PC-3 (cell line): ENCODE results near the gene VPS33A. TPM values are rescaled to one million over a fixed set of nuclear protein-coding genes. Genes with fewer than 3 reads are reported as not detected.

ENCODE experiments used
- ATAC-seq: fragments of 200-7000 bp; cut with Tn5 transposase; 2 replicates; pipeline ENCODE4 v1.9.1; 2020; ENCODE audit warnings: mild to moderate bottlenecking, moderate library complexity
- BruUV-seq: library from RNA; stranded (reverse); fragments of 400-500 nt; replicated peaks from 2 replicates; lab custom pipeline; 2021; lab: Mats Ljungman, UMichigan
- CTCF ChIA-PET: fragments of 300-600 bp; sonication (Branson Sonifier 250); formaldehyde crosslinking; loops from one replicate; lab custom pipeline; 2022; ENCODE audit warnings: antibody characterized with exemption; lab: Charles Lee
- POLR2A ChIA-PET: fragments of 300-600 bp; sonication (Branson Sonifier 250); formaldehyde crosslinking; loops from one replicate; lab custom pipeline; 2022; ENCODE audit warnings: antibody characterized with exemption; ENCODE audit not compliant: unreplicated experiment; lab: Charles Lee
- DNase-seq: peaks from one replicate; pipeline ENCODE4 v3.0.0-alpha.2; 2015
- H2AFZ ChIP-seq: fragments of 300-600 bp; sonication (generic); 2 replicates; pipeline ENCODE4 v1.6.0; 2016; ENCODE audit warnings: antibody characterized with exemption, low read length
- H3F3A ChIP-seq: fragments of 300-600 bp; sonication (generic); one replicate; pipeline ENCODE4 v1.6.0; 2017; ENCODE audit warnings: antibody characterized with exemption, low read length, control low read depth, mild to moderate bottlenecking; ENCODE audit not compliant: unreplicated experiment
- H3K27ac ChIP-seq: fragments of 300-600 bp; sonication (generic); 2 replicates; pipeline ENCODE4 v1.5.1; 2016; ENCODE audit warnings: mild to moderate bottlenecking, low read length
- H3K27me3 ChIP-seq: fragments of 300-600 bp; sonication (generic); 2 replicates; pipeline ENCODE4 v1.6.1; 2016; ENCODE audit warnings: low read length, mixed read lengths
- H3K36me3 ChIP-seq: fragments of 300-600 bp; sonication (generic); 2 replicates; pipeline ENCODE4 v1.6.1; 2016; ENCODE audit warnings: low read depth, mixed run types, low read length, mixed read lengths
- H3K4me1 ChIP-seq: fragments of 300-600 bp; sonication (generic); 2 replicates; pipeline ENCODE4 v1.5.1; 2016; ENCODE audit warnings: low read length; ENCODE audit not compliant: insufficient read depth
- H3K4me2 ChIP-seq: fragments of 300-600 bp; sonication (generic); 2 replicates; pipeline ENCODE4 v1.6.0; 2016; ENCODE audit warnings: low read length
- H3K4me3 ChIP-seq: fragments of 300-600 bp; sonication (generic); 2 replicates; pipeline ENCODE4 v1.5.1; 2016; ENCODE audit warnings: mild to moderate bottlenecking, low read length, mixed read lengths
- H3K79me2 ChIP-seq: fragments of 300-600 bp; sonication (generic); 2 replicates; pipeline ENCODE4 v1.6.1; 2017; ENCODE audit warnings: low read length, mixed read lengths
- H3K9ac ChIP-seq: fragments of 300-600 bp; sonication (generic); 2 replicates; pipeline ENCODE4 v1.6.0; 2016; ENCODE audit warnings: mild to moderate bottlenecking, low read length
- H3K9me2 ChIP-seq: fragments of 300-600 bp; sonication (generic); replicated peaks from 2 replicates; pipeline ENCODE4 v1.6.1; 2016; ENCODE audit warnings: mixed run types, low read length, mixed read lengths
- H3K9me3 ChIP-seq: fragments of 300-600 bp; sonication (generic); 2 replicates; pipeline ENCODE4 v1.6.1; 2016; ENCODE audit warnings: low read length, mixed read lengths
- H4K20me1 ChIP-seq: fragments of 300-600 bp; sonication (generic); 2 replicates; pipeline ENCODE4 v1.6.1; 2016; ENCODE audit warnings: low read length, mixed read lengths
- CTCF ChIP-seq: fragments of 300-600 bp; sonication (generic); conservative IDR thresholded peaks from 2 replicates; pipeline ENCODE4 v1.5.1; 2017; ENCODE audit warnings: antibody characterized with exemption, low read depth, mild to moderate bottlenecking, low read length
- EZH2 ChIP-seq: fragments of 300-600 bp; sonication (generic); IDR thresholded peaks from one replicate; pipeline ENCODE4 v1.6.1; 2017; ENCODE audit warnings: antibody characterized with exemption, mild to moderate bottlenecking, low read length; ENCODE audit not compliant: unreplicated experiment
- EZH2phosphoT487 ChIP-seq: fragments of 300-600 bp; sonication (generic); IDR thresholded peaks from 2 replicates; pipeline ENCODE4 v1.6.1; 2018; ENCODE audit warnings: mild to moderate bottlenecking, antibody characterized with exemption, low read length, borderline replicate concordance
- intact Hi-C: fragments of 100-400 bp; cut with micrococcal nuclease; formaldehyde crosslinking; loops from 2 replicates; pipeline ENCODE4 v1.9.0; 2023
- total RNA-seq: library from RNA; depleted of rRNA; stranded (reverse); fragments of >200 nt; gene quantifications from 2 replicates; pipeline ENCODE4 v1.2.3, GENCODE V29; 2014

The VPS33A gene
- total RNA-seq, 1 experiment from 2014 or later = 40.8 TPM

- intact Hi-C loops = no loop called here
- H3K79me2 ChIP-seq = no peaks in the 10 kb centered on the region
- no peak overlapping the region for H3K27ac ChIP-seq
- no peaks in the 10 kb centered on the region for H3K9me3 ChIP-seq
- POLR2A ChIA-PET = no interaction called here
- H3K36me3 ChIP-seq = no peaks in the 10 kb centered on the region
- ATAC-seq = no peak
- CTCF ChIA-PET = no interaction called here
- H2AFZ ChIP-seq = no peak overlapping the region
- peaks cover 6% of the 10 kb centered on the region; the same call in 1 of the 2 replicates for H3K4me1 ChIP-seq
- no peak overlapping the region for H3K4me2 ChIP-seq
- DNase-seq = no peak
- no peaks in the 10 kb centered on the region for H3F3A ChIP-seq
- no peaks in the 10 kb centered on the region for H3K9me2 ChIP-seq
- TF ChIP-seq CTCF = no peak
- no peak for TF ChIP-seq EZH2phosphoT487
- TF ChIP-seq EZH2 = no peak
- H4K20me1 ChIP-seq = no peaks in the 10 kb centered on the region
- BruUV-seq = no TSS peak
- no peak overlapping the region for H3K9ac ChIP-seq
- H3K4me3 ChIP-seq = no peak overlapping the region
- no peaks in the 10 kb centered on the region for H3K27me3 ChIP-seq
Observed at GRCh38 chr12:122195405-122195804, 70.9 kb downstream of the VPS33A start.

GRCh38 chr12:122194804-122195203, 71.5 kb downstream of the VPS33A start:
- no peaks in the 10 kb centered on the region for H4K20me1 ChIP-seq
- no peak overlapping the region for H3K27ac ChIP-seq
- ChIA-PET POLR2A (interaction anchor here (0.5 kb wide), 1 partner anchor 146 kb away, joined by 12 read pairs; no protein-coding TSS in a partner anchor), CTCF (no interaction called here)
- H2AFZ ChIP-seq = no peak overlapping the region
- H3K27me3 ChIP-seq = no peaks in the 10 kb centered on the region
- DNase-seq = no peak
- ATAC-seq = no peak
- no peak overlapping the region for H3K4me3 ChIP-seq
- H3K4me1 ChIP-seq = peaks cover 6% of the 10 kb centered on the region; the same call in 1 of the 2 replicates
- BruUV-seq = no TSS peak
- H3K9me3 ChIP-seq = no peaks in the 10 kb centered on the region
- H3K36me3 ChIP-seq = no peaks in the 10 kb centered on the region
- intact Hi-C loops = loop anchor here (5.0 kb wide), 1 partner anchor 43 kb away; no protein-coding TSS in a partner anchor
- H3K4me2 ChIP-seq = no peak overlapping the region
- H3K9me2 ChIP-seq = no peaks in the 10 kb centered on the region
- H3K79me2 ChIP-seq = no peaks in the 10 kb centered on the region
- no peaks in the 10 kb centered on the region for H3F3A ChIP-seq
- no peak overlapping the region for H3K9ac ChIP-seq
- TF ChIP-seq EZH2phosphoT487 (no peak), CTCF (no peak), EZH2 (no peak)

GRCh38 chr12:122192441-122192840, 73.9 kb downstream of the VPS33A start:
- no peak for TF ChIP-seq EZH2
- no peak for TF ChIP-seq CTCF
- TF ChIP-seq EZH2phosphoT487 = no peak
- H3K4me2 ChIP-seq = no peak overlapping the region
- ATAC-seq (no peak), DNase-seq (no peak)
- CTCF ChIA-PET = no interaction called here
- H3K9me3 ChIP-seq = no peaks in the 10 kb centered on the region
- POLR2A ChIA-PET = no interaction called here
- H3K27ac ChIP-seq = no peak overlapping the region
- H3K36me3 ChIP-seq = no peaks in the 10 kb centered on the region
- H3K4me3 ChIP-seq = no peak overlapping the region
- H3K9me2 ChIP-seq = no peaks in the 10 kb centered on the region
- no peak overlapping the region for H3K9ac ChIP-seq
- H3K4me1 ChIP-seq = no peaks in the 10 kb centered on the region
- H4K20me1 ChIP-seq = no peaks in the 10 kb centered on the region
- intact Hi-C loops = loop anchor here (5.0 kb wide), 1 partner anchor 40 kb away; no protein-coding TSS in a partner anchor
- H3K79me2 ChIP-seq = no peaks in the 10 kb centered on the region
- no peaks in the 10 kb centered on the region for H3K27me3 ChIP-seq
- H3F3A ChIP-seq = no peaks in the 10 kb centered on the region
- no TSS peak for BruUV-seq
- H2AFZ ChIP-seq = no peak overlapping the region
